Gastroesophageal sphincter (tissue), 3 donors: ENCODE data around the gene ZFYVE28.

Experiments used
- POLR2A ChIP-seq, 2 donors: fragments of 450-650 bp; IDR thresholded peaks; one replicate each; pipeline ENCODE4 v1.6.1; 2017; ENCODE audit warnings: antibody characterized with exemption in 2 of 2, mild to moderate bottlenecking in 2 of 2, moderate library complexity in 1 of 2
- POLR2AphosphoS5 ChIP-seq: sonication (generic); formaldehyde crosslinking; IDR thresholded peaks from one replicate; pipeline ENCODE4 v1.6.1; 2017; ENCODE audit warnings: antibody characterized with exemption
- TF ChIP-seq, protein P1 (sequence below), 4 experiments: fragments of 200-600 bp in 2 of 4; fragments of 450-650 bp in 2 of 4; sonication (generic) in 1 of 4; IDR thresholded peaks; one replicate each; pipeline ENCODE4 v1.5.1; 2017 to 2019; ENCODE audit warnings: antibody characterized with exemption in 4 of 4, mild to moderate bottlenecking in 2 of 4, moderate library complexity in 2 of 4

DNA sequence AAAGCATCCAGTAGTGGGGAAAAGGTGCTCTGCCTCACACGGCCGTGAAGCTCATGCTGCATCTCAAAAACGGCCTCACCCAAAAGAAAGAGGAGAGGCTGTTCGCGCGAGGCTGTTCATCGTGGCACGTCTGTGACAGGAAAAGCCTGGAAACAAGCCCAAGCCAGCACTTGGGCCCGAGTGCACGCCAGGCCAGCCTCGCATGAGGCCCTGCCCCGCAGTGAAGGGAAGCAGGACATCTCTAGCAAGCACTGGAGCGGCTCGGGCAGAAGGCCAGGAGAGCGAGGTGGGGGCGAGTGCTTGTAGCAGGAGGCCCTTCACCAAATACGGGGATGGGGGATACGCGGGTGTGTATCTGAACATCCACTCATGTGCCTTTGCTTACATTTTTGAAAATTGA is 116.6 kb downstream of the ZFYVE28 start:
- TF ChIP-seq, protein P1, sequence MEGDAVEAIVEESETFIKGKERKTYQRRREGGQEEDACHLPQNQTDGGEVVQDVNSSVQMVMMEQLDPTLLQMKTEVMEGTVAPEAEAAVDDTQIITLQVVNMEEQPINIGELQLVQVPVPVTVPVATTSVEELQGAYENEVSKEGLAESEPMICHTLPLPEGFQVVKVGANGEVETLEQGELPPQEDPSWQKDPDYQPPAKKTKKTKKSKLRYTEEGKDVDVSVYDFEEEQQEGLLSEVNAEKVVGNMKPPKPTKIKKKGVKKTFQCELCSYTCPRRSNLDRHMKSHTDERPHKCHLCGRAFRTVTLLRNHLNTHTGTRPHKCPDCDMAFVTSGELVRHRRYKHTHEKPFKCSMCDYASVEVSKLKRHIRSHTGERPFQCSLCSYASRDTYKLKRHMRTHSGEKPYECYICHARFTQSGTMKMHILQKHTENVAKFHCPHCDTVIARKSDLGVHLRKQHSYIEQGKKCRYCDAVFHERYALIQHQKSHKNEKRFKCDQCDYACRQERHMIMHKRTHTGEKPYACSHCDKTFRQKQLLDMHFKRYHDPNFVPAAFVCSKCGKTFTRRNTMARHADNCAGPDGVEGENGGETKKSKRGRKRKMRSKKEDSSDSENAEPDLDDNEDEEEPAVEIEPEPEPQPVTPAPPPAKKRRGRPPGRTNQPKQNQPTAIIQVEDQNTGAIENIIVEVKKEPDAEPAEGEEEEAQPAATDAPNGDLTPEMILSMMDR (IDR thresholded peaks at IDR 0.05), result no peak
- no peak for TF ChIP-seq POLR2A (IDR thresholded peaks at IDR 0.05)
- TF ChIP-seq POLR2AphosphoS5, result no peak
